ENCODE data around the gene SAA1. TPM values are rescaled to one million over a fixed set of nuclear protein-coding genes. Genes with fewer than 3 reads are reported as not detected.

Gene SAA1
- total RNA-seq = not detected in 2 replicates

GRCh38 chr11:18265949-18266348 lies at the start of gene SAA1:
SAA1 (plus strand) TSS chr11:18266264; CDS start chr11:18266888, 624 bp downstream.

GRCh38 chr11:18236664-18237356 lies 29.3 kb upstream of the SAA1 start, which contains the start of gene SAA4:
SAA4 (minus strand) TSS chr11:18236802; CDS start chr11:18235926, 876 bp downstream.

GRCh38 chr11:18248561-18248960 lies 17.5 kb upstream of the SAA1 start, which contains the start of gene SAA2:
SAA2 (minus strand) TSS chr11:18248668; CDS start chr11:18248011, 657 bp downstream.

Small RNA genes lying within 50 kb of the gene (small RNA-seq; reads per million reads assigned to genes)
- not detected for gene RNA5SP333
- not detected for gene RNA5SP334

Other genes with a start within 250 kb of the SAA1 start
- 0.11 and 0.39 TPM in 2 replicates for gene TPH1, start 220.0 kb upstream of the SAA1 start, total RNA-seq
- gene SAAL1, start 160.2 kb upstream of the SAA1 start, total RNA-seq = 14.1 and 14.3 TPM in 2 replicates
- gene MRGPRX3, start 133.7 kb upstream of the SAA1 start, total RNA-seq = not detected in 2 replicates
- gene MRGPRX4, start 93.4 kb upstream of the SAA1 start, total RNA-seq = not detected in 2 replicates
- not detected in 2 replicates for gene SAA4, start 29.5 kb upstream of the SAA1 start, total RNA-seq
- gene SAA2, start 17.6 kb upstream of the SAA1 start, total RNA-seq = not detected in 2 replicates
- gene HPS5, start 55.9 kb downstream of the SAA1 start, total RNA-seq = 30.8 and 33.4 TPM in 2 replicates
- gene GTF2H1, start 56.3 kb downstream of the SAA1 start, total RNA-seq = 62.8 and 68.3 TPM in 2 replicates
- 328 and 1,137 TPM in 2 replicates for gene LDHA, start 128.3 kb downstream of the SAA1 start, total RNA-seq
- gene LDHC, start 146.1 kb downstream of the SAA1 start, total RNA-seq = not detected in 2 replicates
- not detected in 2 replicates for gene LDHAL6A, start 189.6 kb downstream of the SAA1 start, total RNA-seq

All from placental epithelial cell (primary cell).